ENCODE data around the gene KCTD14.
"Not testable (repeated sequence)": the region's sequence is repeated elsewhere in the genome, so short reads cannot be mapped to it uniquely, and the experiment has no call there.

KCTD14 gene

GRCh38 chr11:78022397-78023396 is at the start of gene KCTD14:
Gene KCTD14 (minus strand): TSS chr11:78023276. CDS start chr11:78023249, 27 bp downstream.
- DNase-seq (ENCODE audit: low read depth, low spot score), result no peak

DNA sequence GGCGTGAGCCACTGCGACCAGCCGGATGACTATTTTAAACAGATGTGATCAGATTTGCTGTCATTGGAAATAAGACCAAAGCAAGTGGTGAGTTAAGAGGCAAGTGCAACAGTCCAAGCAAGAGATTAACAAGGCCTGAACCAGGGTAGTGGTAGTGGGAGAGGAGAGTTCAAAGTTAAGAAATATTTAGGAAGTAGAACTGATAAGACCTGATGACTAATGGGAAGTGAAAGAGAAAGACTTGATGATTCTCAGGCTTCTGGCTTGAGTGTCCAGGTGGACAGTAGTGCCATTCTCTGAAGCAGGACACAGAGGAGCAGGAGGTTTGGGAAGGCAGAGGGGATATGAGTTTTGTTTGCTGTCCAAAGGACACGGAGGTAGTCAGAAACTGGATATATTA is 49.4 kb upstream of the KCTD14 start:
- DNase-seq (ENCODE audit: low read depth, low spot score), result no peak

- DNase-seq (ENCODE audit: low read depth, low spot score), result no peak
These were observed 48.6 kb upstream of the KCTD14 start for GRCh38 chr11:78071717-78072116.

DNA sequence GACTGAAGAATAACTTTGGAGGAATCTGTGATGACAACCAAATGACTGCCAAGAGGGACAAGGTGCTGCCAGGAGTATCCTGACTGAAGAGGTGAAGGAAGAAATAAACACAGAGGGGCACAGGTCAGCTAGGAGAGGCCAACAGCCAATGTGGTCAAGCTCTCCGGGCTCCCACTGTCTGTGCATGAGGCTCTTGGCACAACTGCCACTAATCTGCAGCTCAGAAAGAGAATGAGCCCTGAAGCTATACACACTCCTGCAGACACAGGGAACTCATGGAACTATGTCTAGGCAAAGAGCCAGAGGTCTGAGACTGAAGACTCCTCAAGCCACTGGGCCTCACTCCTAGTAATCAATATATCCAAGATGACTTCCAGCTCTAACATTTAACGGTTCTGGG is 47.5 kb upstream of the KCTD14 start:
- DNase-seq (ENCODE audit: low read depth, low spot score), result no peak

DNA sequence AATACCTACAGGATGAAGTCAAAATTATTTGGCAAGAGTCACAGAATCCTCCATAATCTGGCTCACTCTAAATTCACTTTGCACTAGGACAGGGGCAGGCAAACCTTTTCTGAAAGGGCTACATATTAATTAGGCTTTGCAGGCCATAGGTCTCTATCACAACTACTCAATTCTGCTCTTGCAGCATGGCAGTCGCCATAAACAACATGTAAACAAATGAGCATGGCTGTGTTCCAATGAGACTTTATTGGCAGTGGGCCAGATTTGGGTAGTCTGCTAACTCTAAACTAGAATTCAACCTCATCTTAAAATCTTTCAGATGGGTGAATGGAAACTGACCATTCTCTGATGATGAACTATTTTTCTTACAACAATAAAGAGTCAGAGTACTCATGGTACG is 46.4 kb upstream of the KCTD14 start:
- no peak for DNase-seq (ENCODE audit: low read depth, low spot score)

GRCh38 chr11:78067704-78068103 is 44.6 kb upstream of the KCTD14 start:
- no peak for DNase-seq (ENCODE audit: low read depth, low spot score)

DNA sequence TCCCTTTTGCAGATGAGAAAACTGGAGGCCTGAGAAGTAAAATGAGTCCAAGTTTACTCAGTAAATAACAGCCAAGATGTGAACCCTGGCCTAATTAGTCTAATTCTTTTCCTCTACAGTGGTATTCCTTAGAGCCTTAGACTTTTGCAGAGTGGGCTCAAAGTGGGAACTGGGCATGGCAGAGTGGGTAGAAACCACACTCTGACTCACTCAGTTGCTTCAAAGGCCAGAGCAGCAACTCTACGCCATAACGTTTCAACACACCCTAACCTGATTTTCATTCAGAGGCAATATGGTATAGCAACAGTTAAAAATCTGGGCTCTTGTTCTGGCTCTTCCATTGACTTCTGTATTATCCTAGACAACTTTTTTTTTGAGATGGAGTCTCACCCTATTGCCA is 43.4 kb upstream of the KCTD14 start:
- DNase-seq (ENCODE audit: low read depth, low spot score), result no peak

- DNase-seq (ENCODE audit: low read depth, low spot score), result no peak
These were observed 42.1 kb upstream of the KCTD14 start for GRCh38 chr11:78065203-78065602.

DNA sequence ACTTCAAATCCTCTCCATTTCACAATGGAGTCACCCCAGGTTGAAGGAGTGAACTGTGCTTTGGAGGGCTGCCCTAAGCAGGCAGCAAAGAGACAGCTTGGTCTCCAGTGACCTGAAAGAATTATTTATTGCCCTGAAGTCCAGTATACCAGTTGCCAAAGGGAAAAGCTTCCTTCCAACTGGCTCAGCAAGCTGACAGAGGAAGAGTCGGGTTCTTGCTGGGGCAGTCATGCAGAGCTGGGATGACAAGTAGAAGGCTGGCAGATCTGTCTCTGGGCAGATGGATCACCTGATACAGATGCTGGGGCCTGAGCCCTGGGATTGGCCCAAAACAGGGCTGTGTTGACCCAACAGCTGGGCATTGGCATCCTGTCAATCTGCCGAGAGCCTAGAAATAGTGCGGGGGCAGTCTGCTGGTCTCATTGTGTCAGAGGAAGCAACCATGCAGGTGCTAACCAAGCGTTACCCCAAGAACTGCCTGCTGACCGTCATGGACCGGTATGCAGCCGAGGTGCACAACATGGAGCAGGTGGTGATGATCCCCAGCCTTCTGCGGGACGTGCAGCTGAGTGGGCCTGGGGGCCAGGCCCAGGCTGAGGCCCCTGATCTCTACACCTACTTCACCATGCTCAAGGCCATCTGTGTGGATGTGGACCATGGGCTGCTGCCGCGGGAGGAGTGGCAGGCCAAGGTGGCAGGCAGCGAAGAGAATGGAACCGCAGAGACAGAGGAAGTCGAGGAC is 40.5 kb upstream of the KCTD14 start, which contains the start of gene THRSP:
Gene THRSP, plus strand, starts transcription at position 422 of the 742 bp plus-strand sequence. Its CDS starts 21 bp downstream, at position 443.
- no peak for DNase-seq (ENCODE audit: low read depth, low spot score)

DNA sequence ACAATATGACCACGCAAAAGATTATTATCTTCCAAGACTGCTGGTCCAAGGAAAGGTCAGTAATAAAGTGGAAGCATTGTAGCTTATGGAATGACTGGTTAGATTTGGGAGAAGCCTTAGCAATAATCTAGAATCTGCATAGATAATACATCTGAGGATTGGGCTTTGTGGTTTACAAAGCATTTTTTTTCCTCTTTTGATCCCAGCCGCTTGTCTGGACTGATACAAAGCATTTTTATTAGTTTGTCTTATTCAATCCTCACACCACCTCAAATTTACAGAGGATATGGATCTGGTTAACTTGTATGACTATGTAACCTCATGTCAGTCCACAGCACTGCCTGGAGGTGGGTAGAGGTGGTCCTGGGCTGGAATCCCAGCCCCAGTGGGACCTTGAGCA is 39.6 kb upstream of the KCTD14 start:
- no peak for DNase-seq (ENCODE audit: low read depth, low spot score)

DNA sequence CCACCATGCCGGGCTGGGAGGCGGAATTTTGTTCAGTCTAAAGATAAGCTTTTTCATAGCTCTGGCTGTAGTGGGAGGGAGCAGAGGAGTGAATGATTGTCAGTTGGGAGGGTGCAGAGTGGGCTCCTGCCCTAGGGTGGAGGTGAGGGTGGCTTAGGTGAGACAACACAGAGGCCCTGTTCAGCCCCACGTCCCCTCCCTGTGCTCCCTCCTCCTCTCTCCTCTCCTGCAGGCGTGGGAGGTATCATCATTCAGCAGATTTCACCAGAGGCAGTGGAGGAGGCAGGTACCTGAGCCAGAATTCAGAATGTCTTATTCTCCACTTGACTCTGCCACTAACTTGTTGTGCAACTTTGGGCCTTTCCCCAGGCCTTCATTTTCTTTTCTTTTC is 38.8 kb upstream of the KCTD14 start:
- no peak for DNase-seq (ENCODE audit: low read depth, low spot score)

GRCh38 chr11:78061088-78061920 is 38.2 kb upstream of the KCTD14 start:
- no peak for DNase-seq (ENCODE audit: low read depth, low spot score)

DNA sequence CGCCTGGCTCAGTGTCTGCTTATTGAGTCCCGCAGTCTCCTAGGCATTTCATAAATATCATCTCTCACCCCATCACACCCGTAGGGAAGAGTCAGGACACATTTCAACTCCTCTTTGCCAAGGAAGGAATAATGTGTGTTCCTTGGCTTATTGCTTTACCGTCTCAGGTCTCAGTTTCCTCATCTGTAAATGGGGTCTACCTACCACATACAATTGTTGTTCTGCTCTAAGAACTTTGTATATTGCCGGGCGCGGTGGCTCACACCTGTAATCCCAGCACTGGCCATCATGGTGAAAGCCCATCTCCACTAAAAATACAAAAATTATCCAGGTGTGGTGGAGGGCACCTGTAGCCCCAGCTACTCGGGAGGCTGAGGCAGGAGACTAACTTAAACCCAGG is 37.5 kb upstream of the KCTD14 start:
- no peak for DNase-seq (ENCODE audit: low read depth, low spot score)

- DNase-seq (ENCODE audit: low read depth, low spot score), result not testable (repeated sequence)
These were observed 36.8 kb upstream of the KCTD14 start for GRCh38 chr11:78059749-78060328.

DNA sequence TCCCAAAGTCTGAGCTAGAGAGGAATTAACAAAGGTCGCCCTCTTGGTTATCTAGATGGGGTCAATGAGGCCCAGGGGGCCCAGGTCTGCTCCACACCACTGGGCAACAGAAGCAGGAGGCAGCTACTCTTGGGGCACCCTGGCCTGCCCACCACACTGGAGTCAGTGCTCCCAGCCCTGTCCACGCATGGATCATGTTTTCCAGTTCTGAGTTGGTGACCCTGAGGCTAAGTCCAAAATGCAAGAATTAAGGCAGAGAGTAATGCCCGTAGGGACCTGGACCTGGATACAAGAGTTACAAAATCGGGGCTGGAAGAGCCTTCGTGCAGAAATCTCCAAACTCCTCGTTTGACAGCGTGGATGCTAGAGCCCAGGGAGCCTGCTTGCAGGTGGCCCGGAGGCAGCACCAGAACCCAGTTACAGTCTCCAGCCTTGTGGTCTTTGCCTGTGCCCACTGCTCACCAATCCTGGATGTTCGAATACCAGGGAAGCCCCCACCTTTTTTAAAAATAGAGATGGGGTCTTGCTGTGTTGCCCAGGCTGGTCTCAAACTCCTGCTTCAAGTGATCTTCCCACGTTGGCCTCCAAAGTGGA is 34.5 kb upstream of the KCTD14 start:
- DNase-seq (ENCODE audit: low read depth, low spot score), result no peak

DNA sequence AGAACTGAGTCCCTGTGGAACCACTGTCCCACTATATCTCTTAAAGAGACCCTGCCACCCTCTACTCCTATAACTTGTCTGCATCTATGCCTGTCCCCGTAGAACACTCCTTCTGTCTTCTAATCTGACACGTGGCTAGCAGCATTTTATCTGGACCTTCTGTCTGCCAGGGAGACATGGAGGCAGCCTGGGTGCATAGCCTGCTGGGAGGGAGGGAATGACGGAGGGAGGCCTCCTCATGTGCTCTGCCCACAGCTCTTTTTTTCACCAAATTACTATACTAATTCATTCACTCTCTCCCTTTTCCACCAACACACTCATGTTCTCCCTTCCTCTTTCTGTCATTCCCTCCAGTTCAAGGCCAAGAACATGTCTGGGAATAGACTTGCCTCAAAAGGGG is 33.0 kb upstream of the KCTD14 start:
- DNase-seq (ENCODE audit: low read depth, low spot score), result no peak

GRCh38 chr11:78054971-78055370 is 31.9 kb upstream of the KCTD14 start:
- no peak for DNase-seq (ENCODE audit: low read depth, low spot score)

DNA sequence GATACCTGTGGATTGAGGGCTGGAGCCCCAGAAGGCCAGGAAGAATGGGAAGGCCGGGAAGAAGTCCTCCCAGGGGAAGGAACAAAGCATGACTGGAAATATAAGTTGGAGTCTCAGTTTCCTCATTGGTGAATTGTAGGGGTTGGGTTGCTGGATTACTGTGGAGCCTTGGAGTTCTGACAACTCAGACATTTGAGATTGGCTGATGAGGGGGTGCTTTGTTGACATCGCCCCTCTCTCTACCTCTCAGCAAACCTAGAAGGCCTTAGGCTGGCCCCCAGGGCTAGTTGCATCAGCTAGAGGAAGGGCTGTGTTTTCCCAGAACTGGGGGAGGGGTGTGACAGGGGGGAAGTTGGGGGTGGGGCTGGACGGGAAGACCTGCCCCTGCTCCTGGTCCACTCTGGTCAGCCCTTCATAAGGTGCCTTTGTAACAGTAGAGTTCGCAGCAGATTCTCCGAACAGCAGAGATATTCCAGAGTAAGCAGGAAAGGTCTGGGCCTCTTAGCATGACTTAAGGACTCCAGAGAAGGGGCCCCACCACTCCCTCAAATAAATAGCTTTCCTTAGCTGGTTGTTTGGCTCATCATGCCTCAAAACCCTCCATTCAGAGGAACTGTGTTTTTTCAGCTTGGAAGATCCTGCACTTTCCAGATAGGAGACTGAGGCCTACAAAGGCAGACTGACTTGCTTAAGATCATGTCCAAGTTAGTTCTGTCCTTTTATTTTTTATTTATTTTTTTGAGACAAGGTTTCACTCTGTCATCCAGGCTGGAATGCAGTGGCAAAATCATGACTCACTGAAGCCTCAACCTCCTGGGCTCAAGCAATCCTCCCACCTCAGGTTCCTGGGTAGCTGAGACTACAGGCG is 28.1 kb upstream of the KCTD14 start:
- DNase-seq (ENCODE audit: low read depth, low spot score), result no peak

- DNase-seq (ENCODE audit: low read depth, low spot score), result no peak
These were observed 26.3 kb upstream of the KCTD14 start for GRCh38 chr11:78049348-78049747.

DNA sequence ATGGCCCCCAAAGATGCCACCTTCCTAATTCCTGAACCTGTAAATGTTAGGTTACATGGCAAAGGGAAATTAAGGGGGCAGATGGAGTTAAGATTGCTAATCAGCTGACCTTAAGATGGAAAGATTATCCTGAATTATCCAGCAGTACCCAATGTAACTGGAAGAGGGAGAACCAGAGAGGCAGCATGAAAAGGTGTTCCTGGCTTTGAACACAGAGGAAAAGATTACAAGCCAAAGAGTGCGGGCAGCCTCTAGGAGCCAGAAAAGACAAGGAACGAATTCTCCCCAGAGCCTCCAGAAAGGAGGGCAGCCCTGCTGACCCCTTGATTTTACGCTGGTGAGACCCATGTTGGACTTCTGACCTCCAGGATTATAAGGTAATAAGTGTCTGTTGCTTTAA is 25.5 kb upstream of the KCTD14 start:
- DNase-seq (ENCODE audit: low read depth, low spot score), result no peak

All from activated CD4-positive, CD25-positive, alpha-beta regulatory T cell treated with anti-CD3 and anti-CD28 coated beads, Interleukin-2, amount 50 U/mL, for 16 hours (primary cell).